ENCODE measurements around the gene FCF1. TPM values are rescaled to one million over a fixed set of nuclear protein-coding genes. Genes with fewer than 3 reads are reported as not detected.
A peak's percentile ranks its signal among the peaks of the same experiment; 100 is the strongest.

FCF1 gene
- 58.0 and 60.9 TPM in 2 replicates for total RNA-seq (2022)
- Bru-seq, nascent RNA: percentile 79 among the genes with signal in this experiment
- BruChase-seq, experiment 1, labeled RNA remaining after a 6-hour chase: percentile 88 among the genes with signal in this experiment
- BruChase-seq, experiment 2, labeled RNA remaining after a 2-hour chase: percentile 77 among the genes with signal in this experiment
- long read RNA-seq, full-length matches to known transcripts: 2 of 5 reads
- long read RNA-seq, partial matches to known transcripts: 0 of 5 reads
- long read RNA-seq, other reads (novel, unspliced or antisense): 3 of 5 reads

DNA sequence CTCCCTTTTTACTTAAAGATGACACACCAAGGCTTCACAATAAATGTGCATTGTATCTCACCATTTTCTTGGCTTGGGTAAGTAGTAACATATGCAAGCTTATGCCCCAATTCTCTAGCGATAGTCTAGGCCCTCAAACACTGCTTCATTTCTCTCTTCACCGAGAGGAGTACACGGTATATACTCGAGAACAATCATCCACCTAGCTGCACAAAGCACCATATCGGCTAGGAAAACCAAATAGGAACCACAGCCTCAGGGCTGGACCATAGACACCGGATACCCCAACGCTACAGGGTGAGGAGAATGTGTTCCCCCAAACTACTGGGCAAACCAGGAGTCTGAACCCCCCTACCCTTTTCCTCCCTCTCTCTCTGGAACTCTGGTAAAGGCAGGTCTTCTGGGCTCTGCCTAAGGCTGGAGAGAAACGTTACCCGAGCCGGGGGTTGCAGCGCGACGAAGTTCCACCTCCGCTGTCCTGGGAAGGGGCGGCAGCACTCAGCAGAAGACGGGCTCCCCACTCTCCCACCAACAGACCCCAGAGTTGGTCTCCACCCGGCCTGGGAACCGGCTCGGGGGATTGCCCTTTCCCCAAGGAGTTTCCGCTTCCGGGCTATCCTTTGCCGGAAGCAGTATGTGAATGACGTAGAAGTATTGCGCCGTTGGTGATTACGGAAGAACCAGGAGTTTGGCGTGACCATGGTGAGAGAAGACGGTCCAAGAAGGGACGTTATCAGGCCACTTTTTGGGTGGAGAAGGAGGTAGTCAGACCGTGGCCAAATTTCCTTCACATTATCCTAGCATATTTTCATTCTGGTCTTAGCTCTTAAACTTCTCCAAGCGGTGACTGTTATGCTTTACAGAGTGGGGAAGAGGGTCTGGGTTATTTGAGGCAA, at the start of gene FCF1, which contains the start of gene AREL1:
Gene FCF1, plus strand, starts transcription at position 646 of the 896 bp plus-strand sequence. Its CDS starts 54 bp downstream, at position 700.
Gene AREL1, minus strand, starts transcription at position 582 of the 896 bp plus-strand sequence. CDS start 27,465 bp downstream, outside the sequence.
- TF ChIP-seq, protein P1, sequence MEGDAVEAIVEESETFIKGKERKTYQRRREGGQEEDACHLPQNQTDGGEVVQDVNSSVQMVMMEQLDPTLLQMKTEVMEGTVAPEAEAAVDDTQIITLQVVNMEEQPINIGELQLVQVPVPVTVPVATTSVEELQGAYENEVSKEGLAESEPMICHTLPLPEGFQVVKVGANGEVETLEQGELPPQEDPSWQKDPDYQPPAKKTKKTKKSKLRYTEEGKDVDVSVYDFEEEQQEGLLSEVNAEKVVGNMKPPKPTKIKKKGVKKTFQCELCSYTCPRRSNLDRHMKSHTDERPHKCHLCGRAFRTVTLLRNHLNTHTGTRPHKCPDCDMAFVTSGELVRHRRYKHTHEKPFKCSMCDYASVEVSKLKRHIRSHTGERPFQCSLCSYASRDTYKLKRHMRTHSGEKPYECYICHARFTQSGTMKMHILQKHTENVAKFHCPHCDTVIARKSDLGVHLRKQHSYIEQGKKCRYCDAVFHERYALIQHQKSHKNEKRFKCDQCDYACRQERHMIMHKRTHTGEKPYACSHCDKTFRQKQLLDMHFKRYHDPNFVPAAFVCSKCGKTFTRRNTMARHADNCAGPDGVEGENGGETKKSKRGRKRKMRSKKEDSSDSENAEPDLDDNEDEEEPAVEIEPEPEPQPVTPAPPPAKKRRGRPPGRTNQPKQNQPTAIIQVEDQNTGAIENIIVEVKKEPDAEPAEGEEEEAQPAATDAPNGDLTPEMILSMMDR (IDR thresholded peaks at IDR 0.05; ENCODE audit: unreplicated experiment): no peak
- Mint-ChIP-seq H3K9me3 (ENCODE audit: low read depth, unreplicated experiment) (no peaks in the 10 kb centered on the region), H3K27ac (ENCODE audit: unreplicated experiment) (peak within 1 kb of the TSS; percentile 99), H3K4me3 (ENCODE audit: low read depth, unreplicated experiment) (peak within 1 kb of the TSS; percentile 92), H3K27me3 (ENCODE audit: unreplicated experiment) (no peaks in the 10 kb centered on the region), H3K4me1 (ENCODE audit: low read depth, unreplicated experiment) (peaks cover 10% of the 10 kb centered on the region), H3K36me3 (ENCODE audit: insufficient read depth, unreplicated experiment) (peaks cover 34% of the 10 kb centered on the region)
- intact Hi-C loops (cut with micrococcal nuclease; ENCODE audit: unreplicated experiment): loop anchor here (10.0 kb wide), 1 partner anchor 98 kb away; the partner anchor contains the start of gene LTBP2
- TSS peak; percentile 63 for BruUV-seq (replicated peaks)
- DNase-seq: peak; percentile 80
- CTCF ChIA-PET: interaction anchor here (1.0 kb wide), 1 partner anchor 42 kb away, joined by 3 read pairs; no protein-coding TSS in a partner anchor

DNA sequence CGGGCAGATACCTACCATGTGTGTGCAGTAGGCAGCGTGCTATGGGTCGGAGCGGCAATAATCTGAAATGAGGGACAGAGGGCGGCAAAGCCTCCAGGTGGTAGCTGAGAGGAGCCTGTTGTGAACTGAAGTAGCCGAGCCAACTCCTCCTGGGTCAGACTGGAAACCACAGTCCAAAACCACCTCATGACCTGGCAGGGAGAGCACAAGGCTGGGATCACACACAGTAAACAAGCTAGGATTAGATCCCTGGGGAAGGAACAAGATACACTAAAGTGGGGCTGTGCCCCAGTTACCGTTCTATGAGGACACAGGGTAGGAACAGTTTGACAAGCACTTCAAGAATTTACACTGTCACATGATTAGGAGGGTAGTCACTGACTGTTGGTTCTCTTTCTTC, 49.1 kb upstream of the FCF1 start:
- no peak for DNase-seq
- Mint-ChIP-seq H3K27me3 (ENCODE audit: unreplicated experiment) (no peaks in the 10 kb centered on the region), H3K4me1 (ENCODE audit: low read depth, unreplicated experiment) (no peaks in the 10 kb centered on the region), H3K9me3 (ENCODE audit: low read depth, unreplicated experiment) (no peaks in the 10 kb centered on the region), H3K36me3 (ENCODE audit: insufficient read depth, unreplicated experiment) (peaks cover 39% of the 10 kb centered on the region), H3K4me3 (ENCODE audit: low read depth, unreplicated experiment) (no peak overlapping the region), H3K27ac (ENCODE audit: unreplicated experiment) (no peak overlapping the region)
- TF ChIP-seq, protein P1 (IDR thresholded peaks at IDR 0.05; ENCODE audit: unreplicated experiment): no peak
- intact Hi-C loops (cut with micrococcal nuclease; ENCODE audit: unreplicated experiment): no loop called here
- BruUV-seq (replicated peaks): no TSS peak
- CTCF ChIA-PET: no interaction called here

DNA sequence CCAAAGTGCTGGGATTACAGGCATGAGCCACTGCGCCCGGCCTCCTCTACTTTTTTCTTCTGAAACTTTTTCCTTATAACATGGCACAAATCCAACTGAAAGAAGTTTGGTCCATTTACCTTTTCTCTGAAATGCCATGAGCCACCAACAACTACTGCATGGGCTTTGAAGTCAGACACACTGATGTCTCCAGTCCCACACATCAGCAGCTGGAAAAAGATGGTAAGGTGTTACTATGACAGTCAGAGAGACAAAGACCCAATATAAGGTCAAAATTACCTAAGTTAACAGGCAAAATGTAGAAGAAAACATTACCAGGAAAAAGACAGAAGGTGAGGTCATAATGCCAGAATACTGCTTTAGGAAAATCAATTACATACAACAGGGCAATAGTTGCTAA, 48.2 kb upstream of the FCF1 start:
- DNase-seq: no peak
- Mint-ChIP-seq H3K36me3 (ENCODE audit: insufficient read depth, unreplicated experiment) (peaks cover 39% of the 10 kb centered on the region), H3K4me3 (ENCODE audit: low read depth, unreplicated experiment) (no peak overlapping the region), H3K9me3 (ENCODE audit: low read depth, unreplicated experiment) (no peaks in the 10 kb centered on the region), H3K4me1 (ENCODE audit: low read depth, unreplicated experiment) (no peaks in the 10 kb centered on the region), H3K27me3 (ENCODE audit: unreplicated experiment) (no peaks in the 10 kb centered on the region), H3K27ac (ENCODE audit: unreplicated experiment) (no peak overlapping the region)
- intact Hi-C loops (cut with micrococcal nuclease; ENCODE audit: unreplicated experiment): no loop called here
- TF ChIP-seq, protein P1 (IDR thresholded peaks at IDR 0.05; ENCODE audit: unreplicated experiment): no peak
- no TSS peak for BruUV-seq (replicated peaks)
- CTCF ChIA-PET: interaction anchor here (0.6 kb wide), 2 partner anchors 139 to 474 kb away, joined by 3 read pairs; no protein-coding TSS in a partner anchor

DNA sequence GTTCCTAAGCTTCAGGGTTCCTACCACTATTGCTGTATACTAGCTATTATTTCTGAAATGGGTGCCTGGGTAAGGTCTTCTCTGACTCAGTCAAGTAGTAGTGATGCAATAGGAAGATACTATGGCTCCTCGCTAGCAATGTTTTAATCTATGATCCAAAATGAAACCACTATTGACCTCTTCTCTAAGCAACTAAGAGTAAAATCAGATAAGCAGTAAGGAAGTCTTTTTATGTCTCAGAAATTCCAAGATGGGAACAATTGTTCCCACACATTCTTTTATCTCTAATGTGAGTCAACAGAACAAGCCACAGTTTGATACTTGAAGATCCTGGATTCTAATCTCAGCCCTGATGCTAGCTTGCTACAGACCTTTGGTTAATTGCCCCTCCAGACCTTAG, 45.2 kb upstream of the FCF1 start:
- no TSS peak for BruUV-seq (replicated peaks)
- TF ChIP-seq, protein P1 (IDR thresholded peaks at IDR 0.05; ENCODE audit: unreplicated experiment): no peak
- Mint-ChIP-seq H3K27ac (ENCODE audit: unreplicated experiment) (no peak overlapping the region), H3K4me3 (ENCODE audit: low read depth, unreplicated experiment) (no peak overlapping the region), H3K4me1 (ENCODE audit: low read depth, unreplicated experiment) (no peaks in the 10 kb centered on the region), H3K9me3 (ENCODE audit: low read depth, unreplicated experiment) (no peaks in the 10 kb centered on the region), H3K36me3 (ENCODE audit: insufficient read depth, unreplicated experiment) (peaks cover 45% of the 10 kb centered on the region), H3K27me3 (ENCODE audit: unreplicated experiment) (no peaks in the 10 kb centered on the region)
- DNase-seq: no peak
- intact Hi-C loops (cut with micrococcal nuclease; ENCODE audit: unreplicated experiment): no loop called here
- CTCF ChIA-PET: interaction anchor here (0.6 kb wide), 1 partner anchor 126 kb away, joined by 3 read pairs; no protein-coding TSS in a partner anchor
